Tibial nerve (tissue), 3 donors: Measurements from ENCODE around the gene ATP4A.

Experiments used
- CTCF ChIP-seq, 5 experiments: fragments of 200-600 bp in 3 of 5; fragments of 450-650 bp in 2 of 5; sonication (generic) in 3 of 5; IDR thresholded peaks; one replicate each; pipeline ENCODE4 v1.5.1; 2016 to 2019; ENCODE audit warnings: antibody characterized with exemption in 5 of 5, mild to moderate bottlenecking in 3 of 5, moderate library complexity in 2 of 5
- POLR2A ChIP-seq, 2 donors: fragments of 450-650 bp; IDR thresholded peaks; one replicate each; pipeline ENCODE4 v1.6.1; 2017; ENCODE audit warnings: antibody characterized with exemption in 2 of 2, mild to moderate bottlenecking in 2 of 2, moderate library complexity in 2 of 2

DNA sequence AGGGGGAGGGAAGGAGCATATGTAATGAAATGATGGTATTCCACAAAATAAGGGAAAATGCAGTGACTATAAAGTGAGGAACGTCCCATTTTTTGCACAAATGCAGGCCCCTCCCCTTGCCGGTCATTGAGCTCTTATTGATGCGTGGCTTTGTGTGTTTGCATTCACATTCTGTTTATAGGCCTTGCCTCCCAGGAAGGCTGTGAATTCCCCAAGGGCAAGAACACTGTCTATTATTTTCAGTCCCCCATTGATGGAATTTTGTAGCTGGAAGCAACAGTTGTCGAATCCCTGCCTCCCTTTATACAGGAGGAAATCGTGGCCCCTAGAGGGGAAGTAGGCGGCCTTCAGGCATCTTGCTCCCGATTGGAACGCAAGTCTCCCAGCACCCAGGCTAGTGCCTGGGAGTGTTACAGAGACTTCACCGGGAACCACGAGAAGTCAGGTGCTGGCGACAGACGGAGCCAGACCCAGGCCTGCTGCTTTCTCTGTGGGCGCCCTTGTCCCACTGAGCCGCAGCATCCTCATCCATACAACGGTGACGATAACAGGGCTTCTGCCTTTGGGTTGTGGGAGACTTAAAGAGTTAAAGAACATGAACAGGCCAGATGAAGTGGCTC is 42.2 kb downstream of the ATP4A start:
- no peak for TF ChIP-seq POLR2A (IDR thresholded peaks at IDR 0.05)
- no peak for TF ChIP-seq CTCF (IDR thresholded peaks at IDR 0.05)
